ENCODE measurements around the gene FMN1.

Gene FMN1

DNA sequence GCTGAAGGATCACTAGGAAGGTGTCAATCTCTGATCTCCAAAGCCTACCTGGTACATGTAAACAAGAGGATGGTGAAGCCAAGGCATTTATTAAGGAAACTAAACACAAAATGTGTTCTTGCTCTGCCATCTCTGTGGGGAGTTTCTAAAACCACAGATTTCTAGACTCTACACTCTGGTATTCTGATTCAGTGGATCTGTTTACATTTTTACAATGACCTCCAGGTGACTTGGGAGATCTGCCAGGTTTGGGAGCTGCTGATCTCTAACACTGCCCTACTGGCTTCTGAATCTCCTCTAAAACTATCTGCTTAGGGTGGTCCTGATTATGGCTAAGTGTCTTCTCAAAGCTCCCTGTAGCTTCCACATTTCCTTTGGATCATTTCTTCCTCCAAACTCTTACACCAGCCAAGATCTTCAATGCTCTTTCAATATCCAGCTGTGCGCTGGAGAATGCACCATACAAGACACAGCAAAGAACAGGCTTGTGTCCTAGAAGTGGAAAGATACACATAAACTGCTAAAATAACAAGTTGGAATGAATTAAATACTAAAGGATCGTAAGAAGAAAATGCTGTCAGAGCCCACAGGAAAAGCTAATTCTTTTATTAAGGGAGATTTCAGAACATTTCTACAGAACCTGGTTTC, 404.0 kb downstream of the FMN1 start:
- in situ Hi-C loops (cut with MboI; ENCODE audit: low pct_unique_long_range_greater_than_20kb, low sequenced_read_pairs): no loop called here
- DNase-seq: no peak

DNA sequence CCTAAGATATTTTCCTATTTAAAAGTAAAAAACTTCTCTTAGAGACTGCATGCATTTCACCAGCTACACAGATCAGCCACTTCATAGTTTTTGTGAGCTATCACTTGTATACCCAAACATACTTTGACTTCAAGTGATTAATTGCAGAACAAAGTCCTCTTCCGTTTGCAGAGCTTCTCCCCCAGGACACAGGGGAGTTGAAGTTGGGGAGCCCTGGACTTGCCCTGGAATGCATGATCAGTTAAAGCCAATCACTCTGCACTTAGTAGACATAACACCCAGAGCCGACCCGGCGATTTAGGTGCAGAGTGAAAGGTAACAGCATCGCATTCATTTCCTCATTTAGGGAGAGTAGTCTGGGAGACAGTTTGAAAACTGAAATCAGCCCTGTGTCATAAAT, 406.6 kb downstream of the FMN1 start:
- in situ Hi-C loops (cut with MboI; ENCODE audit: low pct_unique_long_range_greater_than_20kb, low sequenced_read_pairs): no loop called here
- DNase-seq: no peak

DNA sequence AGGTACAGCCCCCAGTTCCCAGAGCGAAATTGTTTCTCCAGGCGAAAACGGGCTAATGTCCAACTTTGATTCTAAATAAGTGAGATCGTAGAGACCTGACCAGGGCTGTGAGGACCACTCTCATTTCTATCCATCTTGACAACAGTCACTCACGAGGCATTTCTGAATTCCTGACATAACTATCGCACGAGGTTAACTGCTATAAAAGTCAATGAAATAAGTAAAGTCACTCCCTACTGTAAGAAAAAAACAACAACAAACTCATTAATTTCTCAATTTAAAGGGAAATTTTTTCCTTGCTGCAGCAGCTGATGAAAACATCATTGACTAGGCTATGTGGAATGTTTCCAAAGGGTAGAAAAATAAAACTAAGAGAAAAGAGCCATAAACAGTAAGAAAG, 407.6 kb downstream of the FMN1 start:
- no peak for DNase-seq

DNA sequence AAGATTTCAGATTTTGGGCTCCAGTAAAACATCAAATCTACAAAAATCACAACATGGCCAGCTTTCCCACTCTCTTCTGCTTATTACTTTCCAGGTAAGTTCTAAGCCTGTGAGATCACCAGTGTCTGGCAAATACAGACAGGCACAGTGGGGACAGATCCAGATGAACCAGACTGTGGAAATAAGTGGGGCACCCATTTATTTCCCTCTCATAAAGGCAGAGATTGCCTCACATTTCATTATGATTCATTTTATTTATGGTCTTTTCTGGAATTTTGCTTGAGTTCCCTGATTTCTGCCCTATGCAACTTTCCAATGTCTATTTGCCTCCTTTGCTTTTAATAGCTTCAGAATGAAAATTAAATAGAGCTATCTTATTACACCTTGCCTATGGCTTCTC, 409.9 kb downstream of the FMN1 start:
- DNase-seq: no peak
- in situ Hi-C loops (cut with MboI; ENCODE audit: low pct_unique_long_range_greater_than_20kb, low sequenced_read_pairs): no loop called here

More for the DNA sequence above, 407.6 kb downstream of the FMN1 start:
- in situ Hi-C loops (cut with MboI; ENCODE audit: low pct_unique_long_range_greater_than_20kb, low sequenced_read_pairs): no loop called here

DNA sequence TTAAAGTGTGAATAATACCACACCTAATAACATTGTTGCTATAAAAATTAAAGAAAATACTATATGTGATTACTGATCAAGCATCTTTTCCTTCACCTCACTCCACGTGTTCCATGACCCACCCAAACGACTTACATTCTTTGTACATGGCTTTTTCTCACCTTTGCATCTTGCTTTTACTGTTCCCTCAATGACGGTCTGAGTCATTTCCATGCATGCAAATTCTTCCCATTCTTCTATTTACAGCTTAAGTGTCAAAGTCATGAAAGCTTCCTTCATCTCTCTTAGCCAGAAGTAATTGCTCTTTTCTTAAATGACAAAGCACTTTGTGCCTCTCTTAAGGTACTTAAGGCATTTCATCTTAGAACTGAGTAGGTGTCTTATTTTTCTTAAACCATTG, 412.7 kb downstream of the FMN1 start:
- no peak for DNase-seq

DNA sequence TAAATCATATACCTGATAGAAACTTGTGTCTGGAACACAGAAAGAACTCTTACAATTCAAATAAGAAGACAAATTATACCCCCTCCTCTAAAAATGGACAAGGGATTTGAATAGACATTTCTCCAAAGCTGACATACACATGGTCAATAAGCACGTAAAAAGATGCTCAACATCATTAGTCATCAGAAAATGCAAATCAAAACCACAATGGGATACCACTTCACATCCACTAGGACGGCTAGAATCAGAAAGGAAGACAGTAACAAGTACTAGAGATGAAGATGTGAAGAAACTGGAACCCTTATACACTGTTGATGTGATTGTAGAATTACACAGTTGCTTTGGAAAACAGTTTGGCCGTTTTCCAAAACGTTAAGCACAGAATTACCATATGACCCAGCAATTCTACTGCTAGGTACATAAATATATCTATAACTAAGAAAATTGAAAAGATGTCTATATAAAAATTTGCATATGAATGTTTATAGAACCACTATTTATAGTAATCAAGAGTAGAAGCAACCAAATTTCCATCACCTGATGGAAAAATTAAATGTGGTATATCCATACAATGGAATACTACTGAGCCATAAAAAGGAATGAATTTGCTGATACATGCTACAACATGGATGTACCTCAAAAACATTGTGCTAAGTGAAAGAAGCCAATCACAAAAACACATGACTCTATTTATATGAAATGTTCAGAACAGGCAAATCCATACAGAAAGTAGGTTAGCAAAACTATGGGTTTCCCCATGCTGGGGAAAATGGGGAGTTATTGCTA, 415.9 kb downstream of the FMN1 start:
- in situ Hi-C loops (cut with MboI; ENCODE audit: low pct_unique_long_range_greater_than_20kb, low sequenced_read_pairs): no loop called here
- no peak for DNase-seq

More for the DNA sequence above, 412.7 kb downstream of the FMN1 start:
- in situ Hi-C loops (cut with MboI; ENCODE audit: low pct_unique_long_range_greater_than_20kb, low sequenced_read_pairs): no loop called here

DNA sequence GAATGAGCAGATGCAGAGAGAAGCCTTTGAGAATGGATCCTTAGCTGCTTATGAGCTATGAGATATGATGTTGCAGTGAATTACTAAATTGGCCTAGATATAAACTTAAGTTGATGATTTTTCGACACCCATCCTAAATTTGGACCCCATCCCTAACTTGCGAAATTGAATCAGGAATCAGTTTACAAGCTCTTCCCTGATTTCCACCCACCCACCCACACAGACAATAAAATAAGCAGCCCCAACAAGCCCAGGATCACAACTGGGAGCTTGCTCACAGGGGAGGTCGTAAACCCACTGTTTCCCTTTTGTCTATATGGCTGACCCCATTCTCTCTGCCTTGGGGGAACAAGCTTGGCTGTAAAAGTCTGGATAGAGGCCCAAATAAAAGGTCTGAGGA, 419.4 kb downstream of the FMN1 start:
- in situ Hi-C loops (cut with MboI; ENCODE audit: low pct_unique_long_range_greater_than_20kb, low sequenced_read_pairs): no loop called here
- no peak for DNase-seq

DNA sequence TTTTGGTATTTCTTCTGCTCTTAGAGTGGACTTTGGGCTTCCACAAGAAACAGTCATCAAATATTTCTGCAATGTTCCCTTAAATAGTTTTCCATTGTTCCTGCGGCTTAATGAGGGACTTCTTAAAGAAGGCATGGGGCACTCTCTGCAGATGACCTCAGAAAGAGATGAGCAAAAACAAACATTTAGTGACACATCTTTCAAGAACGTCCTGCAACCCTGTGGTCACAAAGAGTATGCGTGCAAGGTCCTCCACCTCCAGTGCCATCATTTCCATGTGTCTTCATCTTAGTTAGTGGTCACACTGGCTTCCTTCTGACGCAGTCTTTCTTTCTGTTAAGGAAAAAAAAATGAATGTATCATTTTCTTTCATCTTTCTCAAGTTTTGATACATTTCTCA, 420.5 kb downstream of the FMN1 start:
- in situ Hi-C loops (cut with MboI; ENCODE audit: low pct_unique_long_range_greater_than_20kb, low sequenced_read_pairs): no loop called here
- no peak for DNase-seq

DNA sequence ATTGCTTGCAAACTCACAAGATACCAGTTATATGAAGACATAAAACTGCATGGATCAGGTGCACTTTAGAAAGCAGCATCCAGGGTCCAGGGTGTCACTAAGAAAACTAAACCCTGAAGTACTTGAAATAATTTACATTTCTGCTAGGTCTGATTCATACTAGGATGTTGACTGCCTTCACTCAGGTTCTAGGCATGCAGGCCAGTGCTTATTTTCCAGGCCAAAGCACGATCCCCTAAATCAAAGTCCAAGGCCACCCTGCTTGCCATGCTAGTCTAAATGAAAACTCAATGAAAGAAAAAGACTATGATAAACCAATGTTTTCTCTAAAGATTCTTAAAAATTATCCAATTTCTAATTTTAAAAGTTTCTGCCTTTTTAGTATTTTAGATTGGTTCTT, 427.3 kb downstream of the FMN1 start:
- no peak for DNase-seq
- in situ Hi-C loops (cut with MboI; ENCODE audit: low pct_unique_long_range_greater_than_20kb, low sequenced_read_pairs): no loop called here

DNA sequence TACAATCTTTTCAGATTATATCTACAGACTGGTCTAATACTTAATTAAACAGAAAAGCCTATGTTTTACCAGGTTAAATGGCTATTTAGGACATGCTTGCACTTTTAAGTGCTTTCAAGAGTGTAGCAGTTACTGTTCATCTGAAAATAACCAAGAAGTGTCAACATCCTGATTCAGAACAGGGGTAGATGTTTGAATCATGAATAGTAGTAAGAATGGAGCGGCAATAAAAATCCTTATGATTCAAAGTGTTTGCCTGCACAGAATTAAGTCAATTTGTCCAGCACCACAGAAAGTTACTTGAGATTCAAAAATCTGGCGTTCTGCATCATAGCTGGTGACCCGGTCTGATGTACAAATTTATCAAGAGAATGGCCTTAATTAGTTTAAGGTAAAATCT, 428.4 kb downstream of the FMN1 start:
- in situ Hi-C loops (cut with MboI; ENCODE audit: low pct_unique_long_range_greater_than_20kb, low sequenced_read_pairs): no loop called here

DNA sequence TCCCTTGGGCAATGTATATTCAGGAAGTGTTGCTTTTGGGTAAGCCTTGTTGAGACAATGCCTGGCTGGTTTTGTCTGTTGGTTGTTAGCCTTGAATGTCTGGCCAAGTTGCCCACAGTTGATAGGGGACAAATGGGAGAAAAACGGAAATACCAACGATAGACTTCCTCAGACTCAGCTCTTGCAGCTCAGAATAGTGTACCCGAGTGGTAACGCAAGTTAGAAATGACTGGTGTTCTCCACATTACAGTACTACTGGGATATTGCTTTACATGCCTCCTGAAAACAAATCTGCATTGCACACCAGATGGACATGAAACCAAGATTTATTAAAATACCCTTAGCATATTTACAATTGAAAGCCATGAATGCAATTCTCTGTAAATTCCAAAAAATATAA, 429.3 kb downstream of the FMN1 start:
- DNase-seq: no peak
- in situ Hi-C loops (cut with MboI; ENCODE audit: low pct_unique_long_range_greater_than_20kb, low sequenced_read_pairs): no loop called here

More for the DNA sequence above, 428.4 kb downstream of the FMN1 start:
- no peak for DNase-seq

DNA sequence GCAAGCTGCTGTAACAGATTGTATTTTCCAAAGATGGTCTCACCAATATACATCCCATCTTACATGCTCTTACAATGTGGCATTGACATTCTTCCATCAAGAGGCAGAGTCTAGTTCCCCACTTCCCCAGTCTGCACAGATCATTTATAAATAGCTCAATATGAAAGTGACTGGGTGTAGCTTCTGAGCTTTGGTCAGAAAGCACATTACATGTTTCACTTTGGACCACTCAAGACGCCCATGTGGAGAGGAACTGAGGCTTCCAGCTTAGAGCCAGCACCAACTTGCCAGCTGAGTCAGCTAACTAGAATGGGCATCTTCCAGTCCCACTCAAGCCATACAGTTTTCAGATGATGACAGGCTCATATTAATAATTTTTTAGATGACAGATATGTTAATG, 431.2 kb downstream of the FMN1 start:
- DNase-seq: no peak
- in situ Hi-C loops (cut with MboI; ENCODE audit: low pct_unique_long_range_greater_than_20kb, low sequenced_read_pairs): no loop called here

DNA sequence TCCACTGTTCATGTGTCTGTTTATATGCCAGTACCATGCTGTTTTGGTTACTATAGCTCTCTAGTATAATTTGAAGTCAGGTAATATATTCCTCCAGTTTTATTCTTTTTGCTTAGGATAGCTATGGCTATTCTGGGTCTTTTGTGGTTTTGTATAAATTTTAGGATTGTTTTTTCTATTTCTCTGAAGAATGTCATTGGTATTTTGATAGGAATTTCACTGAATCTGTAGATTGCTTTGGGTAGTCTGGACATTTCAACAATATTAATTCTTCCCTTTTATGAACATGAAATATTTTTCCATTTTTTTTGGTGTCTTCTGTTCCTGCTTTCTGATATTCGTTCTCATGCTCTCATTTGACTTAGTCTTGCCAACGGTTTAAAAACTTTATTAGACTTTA, 437.1 kb downstream of the FMN1 start:
- DNase-seq: no peak
- in situ Hi-C loops (cut with MboI; ENCODE audit: low pct_unique_long_range_greater_than_20kb, low sequenced_read_pairs): no loop called here

DNA sequence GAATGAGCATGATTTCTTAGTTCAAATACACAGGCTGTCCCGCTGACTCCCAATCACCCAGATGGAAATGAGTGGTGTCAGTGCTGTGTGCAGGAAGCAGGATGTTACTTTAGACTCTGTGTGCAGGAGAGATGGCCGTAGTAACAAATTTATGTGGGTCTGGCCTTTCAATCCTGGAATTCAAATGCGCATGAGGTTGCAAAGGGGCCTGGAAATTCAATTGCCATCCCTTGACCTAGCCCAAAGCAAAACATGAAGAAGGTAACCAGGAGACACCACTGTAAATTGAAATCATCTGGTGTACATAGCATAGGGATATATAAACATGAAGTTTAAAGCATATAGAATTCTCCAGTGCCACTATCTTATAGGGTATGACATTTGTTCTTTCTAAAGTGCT, 443.5 kb downstream of the FMN1 start:
- in situ Hi-C loops (cut with MboI; ENCODE audit: low pct_unique_long_range_greater_than_20kb, low sequenced_read_pairs): no loop called here

DNA sequence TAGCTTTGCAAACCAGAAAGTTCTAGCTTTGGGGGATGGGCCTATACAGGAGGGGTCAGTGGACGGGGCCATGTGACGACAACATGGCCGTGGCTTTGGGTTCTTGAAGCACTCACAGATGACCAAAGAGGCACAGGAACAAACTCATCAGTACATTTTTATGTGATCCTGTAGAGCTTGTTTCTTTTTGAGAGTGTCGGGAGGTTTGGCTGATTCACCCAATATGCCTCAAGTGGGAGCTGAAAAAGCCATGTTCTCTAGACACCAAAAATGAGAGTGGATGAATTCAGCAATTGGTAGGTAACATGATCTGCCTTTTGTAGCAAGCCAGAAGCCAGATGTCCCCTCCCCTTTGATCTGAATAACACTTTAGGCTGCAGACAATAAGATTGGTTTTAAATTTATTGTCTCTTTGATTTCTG, 446.6 kb downstream of the FMN1 start:
- in situ Hi-C loops (cut with MboI; ENCODE audit: low pct_unique_long_range_greater_than_20kb, low sequenced_read_pairs): no loop called here
- no peak for DNase-seq

More for the DNA sequence above, 443.5 kb downstream of the FMN1 start:
- DNase-seq: no peak

DNA sequence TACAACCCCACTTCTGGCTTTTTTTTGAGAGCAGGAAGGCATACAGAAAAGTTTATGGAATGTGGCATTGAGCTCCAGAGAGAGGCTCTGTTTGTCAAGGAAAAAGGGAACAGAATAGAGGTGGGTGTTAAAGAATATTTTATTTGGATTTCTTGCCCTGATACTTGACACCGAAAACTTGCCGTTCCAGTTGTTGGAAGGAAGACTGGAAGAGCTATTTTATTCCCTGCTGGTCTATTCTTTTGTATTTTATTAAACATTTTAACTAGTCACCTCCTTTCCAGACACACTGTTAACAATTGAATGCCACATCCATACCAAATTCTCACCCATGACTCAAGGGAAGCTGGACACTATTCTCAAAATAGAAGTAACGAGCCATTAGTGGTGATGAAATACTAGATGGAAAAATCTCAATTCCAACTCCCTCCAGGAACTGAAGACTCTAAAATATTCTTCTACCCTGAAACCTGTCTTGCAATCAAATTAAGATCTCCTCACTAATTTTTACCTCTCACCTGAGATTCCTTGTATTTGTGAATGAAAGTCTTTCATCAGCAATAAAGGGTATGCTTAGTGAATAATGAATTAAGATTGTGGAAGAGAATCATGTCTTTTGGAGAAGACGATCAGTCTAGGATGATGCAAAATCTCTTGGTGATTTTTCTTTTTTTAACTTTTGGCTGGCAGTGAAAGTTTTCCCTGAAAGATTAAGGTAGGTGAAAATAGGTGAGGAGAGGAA, 448.2 kb downstream of the FMN1 start:
- no peak for DNase-seq
- in situ Hi-C loops (cut with MboI; ENCODE audit: low pct_unique_long_range_greater_than_20kb, low sequenced_read_pairs): no loop called here

DNA sequence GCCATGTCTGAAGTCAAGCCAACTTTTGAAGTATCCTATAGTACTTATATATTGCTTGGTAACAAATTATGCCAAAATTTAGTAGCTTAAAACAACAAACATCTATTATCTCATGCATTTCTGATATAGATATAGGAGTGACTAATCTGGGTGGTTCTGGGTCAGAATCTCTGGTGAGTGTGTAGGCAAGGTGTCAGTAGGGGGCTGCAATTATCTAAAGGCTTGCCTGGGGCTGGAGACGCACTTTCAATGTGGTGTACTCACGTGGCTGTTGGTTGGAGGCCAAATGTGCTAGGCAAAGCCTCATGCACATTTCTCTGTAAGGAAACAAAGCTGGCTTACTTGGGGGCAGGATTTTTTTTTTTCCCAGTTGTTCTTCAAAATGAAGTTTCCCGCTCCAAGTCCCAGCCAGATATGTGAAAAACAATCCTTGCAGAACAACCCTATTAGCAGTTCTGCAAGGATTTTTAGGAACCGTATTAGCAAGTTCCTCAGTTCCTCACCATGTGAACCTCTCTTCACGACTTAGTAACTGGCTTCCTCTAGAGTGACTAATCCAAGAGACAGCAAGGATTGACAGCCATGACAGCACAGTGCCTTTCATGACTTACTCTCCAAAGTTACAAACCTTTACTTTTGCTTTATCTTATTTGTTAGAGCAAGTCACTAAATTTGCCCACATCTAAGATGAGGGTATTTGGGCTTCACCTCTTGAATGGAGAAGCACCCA, 450.9 kb downstream of the FMN1 start:
- no peak for DNase-seq
- in situ Hi-C loops (cut with MboI; ENCODE audit: low pct_unique_long_range_greater_than_20kb, low sequenced_read_pairs): no loop called here

DNA sequence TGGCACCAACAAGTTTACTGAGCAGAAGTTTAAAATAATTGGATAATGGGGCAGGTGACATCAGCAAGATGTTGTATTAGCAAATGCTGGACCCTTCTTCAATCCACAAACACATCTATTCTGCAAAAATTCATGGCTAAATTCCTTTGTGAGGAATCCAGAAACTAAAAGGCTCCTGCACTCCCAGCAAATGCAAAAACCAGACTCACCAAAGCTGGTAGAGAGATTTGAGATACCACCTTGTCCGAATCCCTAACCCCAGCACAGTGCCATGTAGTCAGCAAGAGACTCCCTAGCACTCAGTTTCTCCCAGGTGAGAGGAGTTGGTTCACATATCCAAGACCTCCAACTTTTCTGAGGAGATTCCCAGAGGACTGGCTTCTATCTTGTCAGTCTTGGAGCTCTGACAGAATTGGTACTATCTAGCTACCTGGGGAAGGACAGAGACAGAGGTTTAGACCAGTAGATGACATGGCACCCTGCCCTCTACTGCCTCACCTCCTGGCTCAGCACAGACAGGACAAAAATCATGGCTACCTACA, 454.9 kb downstream of the FMN1 start:
- no peak for DNase-seq
- in situ Hi-C loops (cut with MboI; ENCODE audit: low pct_unique_long_range_greater_than_20kb, low sequenced_read_pairs): no loop called here

DNA sequence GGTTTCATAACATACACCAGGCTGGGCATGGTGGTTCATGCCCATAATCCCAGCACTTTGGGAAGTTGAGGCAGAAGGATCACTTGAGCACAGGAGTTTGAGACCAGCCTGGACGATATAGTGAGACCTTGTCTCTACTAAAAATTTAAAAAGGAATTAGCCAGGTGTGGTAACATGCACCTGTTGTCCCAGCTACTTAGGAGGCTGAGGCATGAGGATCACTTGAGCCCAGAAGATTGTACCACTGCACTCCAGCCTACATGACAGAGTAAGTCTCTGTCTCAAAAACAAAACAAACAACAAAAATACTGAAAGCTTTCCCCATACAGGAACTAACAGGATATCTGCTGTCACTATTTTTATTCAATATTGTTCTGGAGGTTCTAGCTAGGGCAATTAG, 455.8 kb downstream of the FMN1 start:
- no peak for DNase-seq
- in situ Hi-C loops (cut with MboI; ENCODE audit: low pct_unique_long_range_greater_than_20kb, low sequenced_read_pairs): no loop called here

All from KBM-7 (cell line).